ENCODE measurements around the gene MICU2.

Gene MICU2

GRCh38 chr13:21632196-21632595, 28.2 kb upstream of the MICU2 start:
- no peak overlapping the region for H3K4me3 ChIP-seq (ENCODE audit: low read depth, low read length)
- no peak for TF ChIP-seq CTCF (IDR thresholded peaks at IDR 0.05; ENCODE audit: control insufficient read depth, extremely low read depth, insufficient read depth)
- DNase-seq (ENCODE audit: low read depth): no peak

- peak; percentile 13 for DNase-seq (ENCODE audit: low read depth)
- H3K4me3 ChIP-seq (ENCODE audit: low read depth, low read length): no peak overlapping the region
- TF ChIP-seq CTCF (IDR thresholded peaks at IDR 0.05; ENCODE audit: control insufficient read depth, extremely low read depth, insufficient read depth): peak; percentile 59
These were observed 21.4 kb upstream of the MICU2 start for GRCh38 chr13:21625366-21625765.

- no peak for DNase-seq (ENCODE audit: low read depth)
- TF ChIP-seq CTCF (IDR thresholded peaks at IDR 0.05; ENCODE audit: control insufficient read depth, extremely low read depth, insufficient read depth): no peak
- no peak overlapping the region for H3K4me3 ChIP-seq (ENCODE audit: low read depth, low read length)
These were observed 16.9 kb upstream of the MICU2 start for GRCh38 chr13:21620861-21621260.

- DNase-seq (ENCODE audit: low read depth): no peak
- H3K4me3 ChIP-seq (ENCODE audit: low read depth, low read length): no peak overlapping the region
- no peak for TF ChIP-seq CTCF (IDR thresholded peaks at IDR 0.05; ENCODE audit: control insufficient read depth, extremely low read depth, insufficient read depth)
These were observed 15.8 kb upstream of the MICU2 start for GRCh38 chr13:21619633-21620220.

GRCh38 chr13:21616880-21617279, 12.9 kb upstream of the MICU2 start:
- TF ChIP-seq CTCF (IDR thresholded peaks at IDR 0.05; ENCODE audit: control insufficient read depth, extremely low read depth, insufficient read depth): no peak
- no peak overlapping the region for H3K4me3 ChIP-seq (ENCODE audit: low read depth, low read length)
- DNase-seq (ENCODE audit: low read depth): no peak

GRCh38 chr13:21616205-21616866, 12.4 kb upstream of the MICU2 start:
- DNase-seq (ENCODE audit: low read depth): no peak
- no peak overlapping the region for H3K4me3 ChIP-seq (ENCODE audit: low read depth, low read length)
- TF ChIP-seq CTCF (IDR thresholded peaks at IDR 0.05; ENCODE audit: control insufficient read depth, extremely low read depth, insufficient read depth): no peak

GRCh38 chr13:21615427-21615826, 11.5 kb upstream of the MICU2 start:
- no peak for DNase-seq (ENCODE audit: low read depth)
- H3K4me3 ChIP-seq (ENCODE audit: low read depth, low read length): no peak overlapping the region
- TF ChIP-seq CTCF (IDR thresholded peaks at IDR 0.05; ENCODE audit: control insufficient read depth, extremely low read depth, insufficient read depth): no peak
